Glomerular visceral epithelial cell (primary cell): ENCODE results near the gene DIP2B.
"Not testable (repeated sequence)": the region's sequence is repeated elsewhere in the genome, so short reads cannot be mapped to it uniquely, and the experiment has no call there.

Experiments used
- DNase-seq: peaks from one replicate; pipeline ENCODE4 v3.0.0-alpha.2; 2016; ENCODE audit errors: extremely low spot score

The DIP2B gene

GRCh38 chr12:50765095-50765911 is 260.5 kb downstream of the DIP2B start:
- peak; percentile 33 for DNase-seq

DNA sequence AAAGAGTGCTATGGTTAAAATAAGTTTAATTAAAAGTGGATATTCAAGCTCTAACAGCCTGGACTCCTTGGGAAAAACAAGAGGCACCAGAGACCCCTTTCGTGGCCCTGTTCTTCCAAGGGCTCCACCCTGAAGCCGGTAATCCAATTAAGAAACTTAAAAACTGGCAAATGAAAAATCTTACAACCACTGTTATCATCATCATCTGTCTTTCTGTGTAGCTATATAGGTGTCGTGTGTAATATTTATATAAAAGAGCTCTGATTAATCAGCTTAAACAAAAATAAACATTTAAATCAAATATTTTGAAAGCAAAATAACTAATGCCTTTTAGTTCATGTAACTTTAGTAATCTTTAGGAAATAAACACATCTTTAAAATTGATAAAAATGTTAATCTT is 263.6 kb downstream of the DIP2B start:
- DNase-seq: no peak

- not testable (repeated sequence) for DNase-seq
Measured at GRCh38 chr12:50768813-50769212, 264.0 kb downstream of the DIP2B start.

- DNase-seq: no peak
Measured at GRCh38 chr12:50771409-50771808, 266.6 kb downstream of the DIP2B start.

GRCh38 chr12:50772470-50772869 is 267.7 kb downstream of the DIP2B start:
- no peak for DNase-seq

- DNase-seq: no peak
Measured at GRCh38 chr12:50772877-50773276, 268.1 kb downstream of the DIP2B start.

DNA sequence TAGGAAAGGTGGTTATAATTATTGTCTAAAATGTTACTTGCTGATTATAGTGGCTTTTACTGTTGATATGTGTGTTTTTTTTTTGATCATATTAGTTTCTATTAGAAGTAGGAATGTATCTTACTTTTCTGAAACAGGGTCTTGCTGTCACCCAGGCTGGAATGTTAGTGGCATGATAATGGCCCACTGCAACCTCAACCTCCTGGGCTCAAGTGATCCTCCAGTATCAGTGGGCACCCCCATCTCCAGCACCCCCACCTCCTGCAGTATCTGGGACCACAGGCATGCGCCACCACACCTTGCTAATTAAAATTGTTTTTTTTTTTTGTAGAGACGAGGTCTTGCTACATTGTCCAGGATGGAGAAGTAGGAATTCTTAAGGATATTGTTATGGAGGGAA is 270.5 kb downstream of the DIP2B start:
- no peak for DNase-seq

- DNase-seq: no peak
Measured at GRCh38 chr12:50776749-50777728, 272.3 kb downstream of the DIP2B start.

GRCh38 chr12:50778663-50779590 is 274.1 kb downstream of the DIP2B start:
- DNase-seq: no peak

GRCh38 chr12:50780013-50780412 is 275.2 kb downstream of the DIP2B start:
- no peak for DNase-seq

- DNase-seq: no peak
Measured at GRCh38 chr12:50784501-50784900, 279.7 kb downstream of the DIP2B start.

DNA sequence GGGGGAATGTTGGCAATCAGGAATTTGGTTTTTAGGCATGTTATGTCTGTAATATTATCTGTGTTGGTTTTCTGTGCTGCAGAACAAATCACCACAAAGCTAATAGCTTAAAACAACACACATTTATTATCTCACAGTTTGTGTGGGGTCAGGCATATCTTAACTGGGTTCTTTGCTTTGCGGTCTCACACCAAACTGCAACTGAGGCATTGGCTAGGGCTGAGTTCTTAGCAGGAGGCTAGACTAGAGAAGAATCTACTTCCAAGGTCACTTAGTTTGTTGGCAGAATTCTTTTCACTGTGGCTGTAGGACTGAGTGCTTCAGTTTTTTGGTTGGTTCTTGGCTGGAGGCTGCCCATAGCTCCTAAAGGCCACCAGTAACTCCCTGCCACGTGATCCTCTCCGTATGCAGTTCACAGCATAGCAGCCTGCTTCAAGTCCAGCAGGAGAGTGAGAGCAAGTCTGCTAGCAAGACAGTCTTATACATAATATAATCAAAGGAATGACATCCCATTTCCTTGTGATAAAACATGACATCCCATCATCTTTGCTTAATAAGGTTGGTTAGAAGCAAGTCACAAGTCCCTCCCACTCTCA is 280.7 kb downstream of the DIP2B start:
- DNase-seq: no peak

GRCh38 chr12:50786498-50787231 is 281.9 kb downstream of the DIP2B start:
- peak; percentile 68 for DNase-seq

GRCh38 chr12:50787618-50788017 is 282.8 kb downstream of the DIP2B start:
- no peak for DNase-seq

- no peak for DNase-seq
Measured at GRCh38 chr12:50788561-50788960, 283.8 kb downstream of the DIP2B start.

DNA sequence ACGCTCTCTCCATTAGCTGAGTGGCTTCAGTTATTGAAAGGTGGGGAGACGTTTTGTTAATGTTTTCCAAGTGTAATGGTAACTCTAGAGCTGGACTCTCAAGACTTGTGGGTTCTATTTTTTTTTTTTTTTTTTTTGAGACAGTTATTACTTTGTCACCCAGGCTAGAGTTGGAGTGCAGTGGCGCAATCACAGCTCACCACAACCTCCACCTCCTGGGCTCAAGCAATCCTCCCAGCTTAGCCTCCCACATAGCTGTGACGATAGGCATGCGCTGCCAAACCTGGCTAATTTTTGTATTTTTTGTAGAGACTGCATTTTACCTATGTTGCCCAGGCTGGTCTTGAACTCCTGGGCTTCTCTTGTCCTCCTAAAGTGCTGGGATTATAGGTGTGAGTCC is 285.3 kb downstream of the DIP2B start:
- no peak for DNase-seq
